Left renal pelvis (tissue), 4 donors: ENCODE measurements around the gene GPSM1. TPM values are rescaled to one million over a fixed set of nuclear protein-coding genes. Genes with fewer than 3 reads are reported as not detected.

ENCODE experiments used
- DNase-seq, 4 donors: peaks; one replicate each; pipeline ENCODE4 v3.0.0-alpha.2; 2013; ENCODE audit warnings: low read depth in 4 of 4, low spot score in 3 of 4
- polyA plus RNA-seq, 4 donors: library from polyadenylated mRNA; unstranded; fragments of 120-200 nt; gene quantifications; one replicate each; pipeline ENCODE4 v1.2.1, GENCODE V29; 2013; ENCODE audit not compliant: insufficient read length in 4 of 4

The GPSM1 gene, protein sequence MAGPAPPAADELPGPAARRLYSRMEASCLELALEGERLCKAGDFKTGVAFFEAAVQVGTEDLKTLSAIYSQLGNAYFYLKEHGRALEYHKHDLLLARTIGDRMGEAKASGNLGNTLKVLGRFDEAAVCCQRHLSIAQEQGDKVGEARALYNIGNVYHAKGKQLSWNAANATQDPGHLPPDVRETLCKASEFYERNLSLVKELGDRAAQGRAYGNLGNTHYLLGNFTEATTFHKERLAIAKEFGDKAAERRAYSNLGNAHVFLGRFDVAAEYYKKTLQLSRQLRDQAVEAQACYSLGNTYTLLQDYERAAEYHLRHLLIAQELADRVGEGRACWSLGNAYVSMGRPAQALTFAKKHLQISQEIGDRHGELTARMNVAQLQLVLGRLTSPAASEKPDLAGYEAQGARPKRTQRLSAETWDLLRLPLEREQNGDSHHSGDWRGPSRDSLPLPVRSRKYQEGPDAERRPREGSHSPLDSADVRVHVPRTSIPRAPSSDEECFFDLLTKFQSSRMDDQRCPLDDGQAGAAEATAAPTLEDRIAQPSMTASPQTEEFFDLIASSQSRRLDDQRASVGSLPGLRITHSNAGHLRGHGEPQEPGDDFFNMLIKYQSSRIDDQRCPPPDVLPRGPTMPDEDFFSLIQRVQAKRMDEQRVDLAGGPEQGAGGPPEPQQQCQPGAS
- 10 to 100 TPM; 24.3 to 46.1 (median 29.6) TPM for polyA plus RNA-seq

DNA sequence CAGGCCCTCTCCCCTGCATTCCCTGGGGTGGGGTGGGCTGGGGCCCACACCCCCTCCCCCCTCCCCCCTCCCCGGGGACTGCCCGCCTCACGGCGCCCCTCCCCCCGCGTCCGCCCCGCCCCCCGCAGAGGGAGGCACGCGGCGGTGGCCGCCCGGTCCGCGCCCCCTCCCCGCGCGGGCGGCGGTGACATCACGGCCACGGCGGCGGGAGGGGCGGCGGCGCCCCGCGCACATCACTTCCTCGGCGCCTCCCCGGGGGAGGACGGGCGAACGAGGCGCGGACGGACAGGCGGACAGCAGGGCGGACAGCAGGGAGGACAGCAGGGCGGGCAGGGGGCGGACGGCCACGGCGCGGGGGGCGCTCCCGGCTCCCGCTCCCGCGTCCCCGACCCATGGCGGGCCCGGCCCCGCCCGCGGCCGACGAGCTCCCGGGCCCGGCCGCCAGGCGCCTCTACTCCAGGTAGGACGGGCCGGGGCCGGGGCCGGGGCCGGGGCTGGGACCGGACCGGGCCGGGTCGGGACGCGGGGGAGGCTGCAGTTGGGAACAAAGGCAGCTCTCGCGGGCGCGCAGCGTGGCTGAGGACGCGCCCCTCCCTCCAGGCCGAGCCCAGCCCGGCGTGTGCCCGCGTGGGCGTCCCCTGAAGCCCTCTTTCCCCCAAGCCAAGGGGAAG is at the start of gene GPSM1:
Gene GPSM1, plus strand, starts transcription at position 236 of the 671 bp plus-strand sequence. Its CDS starts 157 bp downstream, at position 393.
- DNase-seq, result no peak

DNA sequence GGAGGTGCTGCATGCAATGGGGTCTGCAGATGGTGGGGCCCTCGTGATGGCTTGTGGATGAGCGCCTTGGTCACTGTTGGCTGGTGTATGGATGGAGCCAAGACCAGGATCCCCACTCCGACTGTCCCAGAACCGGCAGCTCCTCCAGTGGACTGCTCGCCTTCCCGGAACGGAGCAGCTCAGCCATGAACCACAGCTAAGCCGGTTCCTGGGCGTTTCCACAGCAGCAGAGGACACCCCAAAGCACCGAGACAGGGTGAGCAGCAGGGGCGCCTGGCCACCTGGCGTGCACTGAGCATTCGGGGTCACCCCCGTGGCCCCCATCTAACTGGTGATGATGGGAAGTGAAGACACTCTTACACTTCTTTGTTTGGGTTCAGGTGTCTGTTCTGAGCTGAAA is 49.6 kb upstream of the GPSM1 start:
- DNase-seq, result no peak

DNA sequence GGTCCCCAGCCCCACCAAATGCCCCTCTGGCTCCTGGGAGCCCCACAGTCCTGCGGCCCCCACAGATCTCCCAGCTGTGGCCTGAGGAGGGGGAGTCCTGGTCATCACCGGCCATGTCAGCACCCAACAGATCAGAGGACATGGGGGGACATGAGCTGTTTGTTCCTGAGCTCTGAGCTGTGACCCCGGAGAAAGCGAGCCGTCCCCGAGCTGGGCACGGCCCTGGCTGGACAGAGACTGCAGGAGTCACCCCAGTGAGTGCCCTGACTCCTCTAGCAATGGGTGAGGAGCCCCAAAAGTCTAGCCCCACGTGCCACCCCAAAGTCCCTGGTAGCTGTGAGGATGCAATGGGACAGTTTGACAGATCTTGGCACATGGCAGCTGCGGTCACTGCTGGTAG is 49.1 kb upstream of the GPSM1 start:
- DNase-seq, result no peak

DNA sequence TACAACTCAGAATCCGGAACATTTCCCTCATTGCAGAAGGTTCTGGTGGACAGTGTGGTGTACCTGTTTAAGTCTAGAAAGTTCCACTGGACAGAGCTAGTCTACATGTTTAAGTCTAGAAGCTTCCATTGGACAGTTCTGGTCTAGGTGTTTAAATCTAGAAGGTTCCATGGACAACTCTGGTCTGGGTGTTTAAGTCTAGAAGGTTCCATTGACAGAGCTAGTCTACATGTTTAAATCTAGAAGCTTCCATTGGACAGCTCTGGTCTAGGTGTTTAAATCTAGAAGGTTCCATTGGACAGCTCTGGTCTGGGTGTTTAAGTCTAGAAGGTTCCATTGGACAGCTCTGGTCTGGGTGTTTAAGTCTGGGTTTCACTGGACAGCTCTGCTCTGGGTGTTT is 48.4 kb upstream of the GPSM1 start:
- no peak for DNase-seq

DNA sequence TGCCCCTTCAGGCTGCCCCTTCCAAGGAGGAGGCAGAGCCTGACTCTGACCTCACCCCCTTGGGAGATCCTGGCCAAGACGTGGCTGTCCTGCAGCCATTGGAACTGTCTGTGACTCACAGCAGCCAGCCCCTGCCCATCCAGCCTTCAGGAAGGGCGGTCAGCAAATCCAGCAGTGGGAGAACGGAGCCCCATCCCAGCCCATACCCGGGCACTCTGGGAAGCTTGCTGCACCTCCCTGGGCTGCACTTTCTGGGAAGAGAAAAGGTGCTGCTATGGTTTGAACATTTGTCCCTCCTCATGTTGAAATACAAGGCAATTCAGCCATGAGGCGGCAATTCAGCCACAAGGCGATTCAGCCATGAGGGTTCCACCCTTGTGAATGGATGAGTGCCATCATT is 47.9 kb upstream of the GPSM1 start:
- DNase-seq, result no peak

DNA sequence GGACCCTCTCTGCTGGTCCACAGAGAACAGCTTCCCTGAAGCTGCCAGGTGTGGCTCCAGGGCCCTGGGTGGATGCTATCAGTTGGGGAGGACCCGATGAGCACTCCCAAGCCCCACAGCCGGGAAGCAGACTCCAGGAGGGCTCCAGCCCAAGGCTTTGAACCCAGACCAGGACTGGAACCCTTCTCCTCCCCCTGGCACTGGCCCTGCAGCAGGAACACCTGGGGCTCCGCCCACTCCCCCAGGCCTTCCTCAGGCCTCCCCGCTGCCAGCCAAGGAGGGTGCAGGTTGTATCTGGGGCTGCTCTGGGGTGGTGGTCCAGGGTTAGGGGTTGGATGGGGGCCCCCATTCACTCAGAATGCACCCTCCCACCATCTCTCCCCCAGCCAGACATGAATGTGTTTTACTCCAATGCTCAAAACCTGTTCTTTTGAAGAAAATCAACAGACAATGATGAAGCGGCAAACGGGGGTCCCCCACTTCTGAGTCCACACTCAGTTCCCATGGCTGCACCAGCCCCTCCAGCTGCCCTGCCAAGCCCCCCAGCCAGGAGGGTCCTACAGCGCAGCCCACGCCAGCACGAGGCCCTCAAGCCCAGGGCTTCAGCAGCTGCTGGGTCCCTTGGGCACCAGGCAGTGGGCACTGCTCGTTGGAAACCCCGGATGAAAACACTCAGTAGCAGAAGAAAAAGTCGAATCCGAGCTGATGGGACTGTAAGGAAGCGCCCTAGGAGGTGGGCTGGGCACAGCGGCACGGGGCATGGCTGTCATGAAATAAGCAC is 46.6 kb upstream of the GPSM1 start:
- DNase-seq, result no peak

DNA sequence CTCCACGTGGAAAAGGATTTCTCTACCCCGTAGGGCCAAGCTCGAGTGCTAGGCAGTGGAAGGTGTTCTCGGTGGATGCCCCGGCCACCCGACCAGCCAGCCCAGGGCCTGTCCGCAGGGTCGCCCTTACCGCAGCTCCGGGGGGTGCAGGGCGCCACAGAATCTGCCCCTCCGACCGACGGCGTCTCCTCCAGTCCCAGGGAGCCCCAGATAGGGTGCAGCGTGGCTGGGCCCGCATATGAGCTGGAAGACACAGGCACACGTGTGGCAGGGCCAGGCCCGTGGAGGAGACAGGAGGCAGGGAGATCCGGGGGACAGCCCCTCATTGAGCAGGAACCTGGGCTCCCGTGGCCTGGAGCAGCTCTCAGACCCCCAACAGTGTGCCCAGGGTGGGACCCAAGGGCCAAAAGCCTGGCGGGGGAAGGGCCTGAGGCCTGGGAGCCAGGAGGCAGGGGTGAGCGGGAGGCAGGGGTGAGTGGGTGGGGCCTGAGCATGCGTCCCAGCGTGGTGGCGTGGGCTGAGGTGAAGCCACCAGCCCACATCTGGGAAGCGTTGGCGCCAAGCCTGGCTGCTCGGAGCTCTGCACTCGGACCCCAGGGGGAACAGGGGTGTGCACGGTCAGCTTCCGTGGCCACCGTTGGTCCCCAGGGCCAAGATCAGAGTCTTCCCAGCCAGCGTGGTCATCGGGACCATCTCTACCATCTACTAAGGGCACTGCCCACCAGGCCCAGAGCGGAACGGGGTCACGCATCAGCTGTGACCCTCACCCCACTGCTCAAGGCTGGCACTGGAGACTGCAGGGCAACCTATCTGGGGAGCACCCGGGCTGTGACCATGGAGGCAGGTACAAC is 45.7 kb upstream of the GPSM1 start:
- DNase-seq, result no peak

DNA sequence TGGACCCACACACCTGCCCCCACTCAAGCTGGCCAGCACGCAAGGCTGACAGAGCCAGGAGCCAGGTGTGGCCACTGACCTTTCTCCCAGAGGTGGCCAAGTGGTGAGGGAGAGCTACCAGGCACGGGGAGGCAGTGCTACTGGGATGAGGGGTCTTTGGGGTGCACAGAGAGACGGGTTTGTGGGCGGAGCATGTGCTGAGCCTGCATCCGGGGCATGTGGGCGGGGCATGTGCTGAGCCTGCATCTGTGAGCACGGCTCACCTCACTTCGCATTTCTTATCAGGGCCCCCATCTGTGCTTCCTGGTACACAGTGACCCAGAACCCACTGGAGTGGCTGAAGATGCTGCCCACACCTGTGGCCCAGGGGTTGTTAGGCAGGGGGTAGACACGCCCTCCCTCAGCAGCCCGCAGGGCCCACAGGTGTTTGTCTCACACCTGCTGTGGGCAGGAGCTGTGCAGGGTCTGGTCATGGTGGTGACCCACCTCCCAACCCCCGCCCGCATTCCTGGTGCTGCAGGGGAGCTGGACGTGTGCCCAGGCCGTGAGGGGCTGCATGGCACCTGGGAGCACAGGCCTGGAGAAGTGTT is 45.0 kb upstream of the GPSM1 start:
- no peak for DNase-seq

DNA sequence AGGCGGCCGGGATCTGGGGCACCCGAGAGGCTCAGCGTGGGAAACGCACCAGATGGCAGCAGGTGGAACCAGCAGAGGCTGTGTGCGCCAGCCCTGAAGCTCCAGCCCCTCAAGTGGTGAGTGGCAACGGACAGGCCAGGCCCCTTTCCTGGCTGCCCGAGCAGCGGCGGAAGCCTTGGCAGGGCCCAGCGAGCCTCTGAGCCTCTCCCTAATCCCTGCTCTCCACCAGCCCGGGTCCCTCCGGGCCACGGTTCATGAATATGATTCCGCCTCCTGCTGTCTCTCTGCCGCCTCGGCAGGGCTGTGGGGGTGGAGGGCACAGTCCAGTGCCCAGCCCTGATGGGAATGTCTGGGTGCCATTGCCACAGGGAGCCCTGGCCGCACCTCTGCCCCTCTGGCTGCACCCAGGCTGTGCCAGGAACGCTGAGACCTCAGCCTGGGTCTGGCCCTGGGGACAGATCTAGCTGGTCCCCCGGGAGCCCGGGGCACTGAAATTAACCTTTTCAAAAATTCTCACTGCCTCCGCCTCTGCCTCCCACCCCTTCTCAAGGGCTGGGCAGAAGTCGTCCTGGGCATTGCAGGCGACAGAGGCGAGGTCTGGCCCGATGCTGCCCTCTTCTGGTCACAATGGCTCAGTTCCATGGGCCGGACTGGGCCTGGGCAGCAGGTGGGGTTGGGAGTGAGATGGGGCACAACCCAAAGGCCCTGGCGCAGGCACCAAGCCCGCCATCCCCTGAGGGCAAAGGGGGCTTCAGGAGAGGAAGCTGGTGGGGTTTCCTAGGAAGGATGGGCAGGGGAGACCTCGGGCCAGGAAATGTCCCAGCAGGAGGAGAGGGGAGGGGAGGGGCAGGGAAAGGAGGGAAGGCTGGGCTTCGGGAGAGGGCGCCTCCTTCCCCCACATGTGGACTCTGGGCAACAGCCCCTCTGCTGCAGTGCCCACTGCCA is 43.8 kb upstream of the GPSM1 start:
- DNase-seq, result peak in 2 of 4 donors; percentile 58 to 60

DNA sequence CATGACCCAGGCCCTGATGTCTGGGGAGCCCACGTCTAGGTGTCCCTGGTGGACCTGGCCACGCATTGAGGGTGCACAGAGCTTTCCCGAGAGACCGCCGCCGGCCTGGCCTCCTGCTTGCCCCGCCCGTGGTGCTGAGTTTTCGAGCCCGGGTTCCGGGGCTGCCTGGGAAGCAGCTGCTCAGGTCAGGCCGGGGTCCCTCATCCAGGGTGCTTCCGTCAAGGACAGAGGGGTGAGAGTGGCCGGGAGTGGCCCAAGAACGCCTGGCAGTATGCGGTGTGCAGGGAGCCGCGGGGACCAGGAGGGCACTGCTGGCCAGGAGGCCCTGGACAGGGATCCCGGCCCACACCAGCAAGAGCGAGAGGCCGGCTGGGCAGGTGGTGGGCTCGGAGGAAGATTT is 43.0 kb upstream of the GPSM1 start:
- DNase-seq, result no peak

DNA sequence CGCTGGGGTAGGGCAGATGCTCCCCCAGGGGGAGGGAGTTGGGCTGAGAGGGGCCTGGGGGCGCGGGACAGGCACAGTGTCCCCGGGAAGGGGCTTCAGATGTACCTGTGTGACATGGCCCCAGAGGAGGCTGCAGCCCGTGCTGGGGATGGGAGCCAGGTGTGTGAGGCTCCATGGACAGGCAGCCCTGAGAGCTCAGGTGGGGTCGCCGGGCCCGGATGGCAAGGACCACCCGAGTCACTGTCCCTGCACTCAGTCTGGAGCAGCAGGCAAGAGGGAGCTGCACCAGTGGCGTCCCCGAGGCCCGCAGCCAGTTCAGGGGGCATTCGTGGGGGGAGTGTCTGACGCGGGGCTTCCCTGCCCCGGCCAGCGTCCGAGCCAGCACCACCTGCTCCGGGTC is 42.4 kb upstream of the GPSM1 start:
- DNase-seq, result no peak

DNA sequence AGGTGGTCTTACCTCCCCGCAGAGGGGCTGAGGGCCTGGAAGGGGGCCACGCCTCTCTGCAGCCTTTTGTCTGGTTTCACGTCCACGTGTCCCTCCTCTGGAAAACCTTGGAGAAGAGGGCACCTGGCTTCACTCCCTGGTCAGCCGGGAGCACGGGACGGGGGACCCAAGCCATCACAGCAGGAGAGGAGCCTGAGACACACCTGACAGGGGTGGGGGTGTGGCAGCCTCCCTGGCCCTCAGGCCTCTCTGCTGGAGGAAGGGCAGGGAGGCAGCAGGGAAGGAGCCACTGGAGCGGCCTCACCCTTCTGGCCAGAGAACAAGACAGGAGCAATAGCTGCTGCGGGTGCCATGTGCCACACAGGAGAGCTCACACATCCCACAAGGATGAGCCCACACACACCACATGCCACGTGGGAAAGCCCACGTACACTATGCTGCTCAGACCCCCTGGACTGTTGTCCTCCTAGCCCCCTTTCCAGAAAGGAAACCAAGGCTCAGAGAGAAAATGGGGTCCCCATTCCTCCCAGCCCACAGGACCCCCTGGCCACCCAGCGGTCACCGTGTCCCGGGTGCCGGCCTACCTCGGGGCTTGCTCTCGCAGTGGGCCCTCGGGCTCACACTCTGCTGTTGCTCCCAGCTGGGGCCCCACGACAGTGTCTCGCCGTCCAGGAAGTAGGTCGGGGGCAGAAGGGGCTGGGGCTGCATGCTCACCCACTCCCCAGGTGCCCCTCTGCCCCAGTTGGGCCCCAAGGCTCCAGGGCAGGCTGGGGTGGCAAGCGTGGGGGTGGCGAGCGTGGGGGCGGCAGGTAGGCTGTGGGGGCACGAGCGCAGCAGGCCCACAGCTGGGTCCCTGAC is 41.6 kb upstream of the GPSM1 start:
- DNase-seq, result no peak

DNA sequence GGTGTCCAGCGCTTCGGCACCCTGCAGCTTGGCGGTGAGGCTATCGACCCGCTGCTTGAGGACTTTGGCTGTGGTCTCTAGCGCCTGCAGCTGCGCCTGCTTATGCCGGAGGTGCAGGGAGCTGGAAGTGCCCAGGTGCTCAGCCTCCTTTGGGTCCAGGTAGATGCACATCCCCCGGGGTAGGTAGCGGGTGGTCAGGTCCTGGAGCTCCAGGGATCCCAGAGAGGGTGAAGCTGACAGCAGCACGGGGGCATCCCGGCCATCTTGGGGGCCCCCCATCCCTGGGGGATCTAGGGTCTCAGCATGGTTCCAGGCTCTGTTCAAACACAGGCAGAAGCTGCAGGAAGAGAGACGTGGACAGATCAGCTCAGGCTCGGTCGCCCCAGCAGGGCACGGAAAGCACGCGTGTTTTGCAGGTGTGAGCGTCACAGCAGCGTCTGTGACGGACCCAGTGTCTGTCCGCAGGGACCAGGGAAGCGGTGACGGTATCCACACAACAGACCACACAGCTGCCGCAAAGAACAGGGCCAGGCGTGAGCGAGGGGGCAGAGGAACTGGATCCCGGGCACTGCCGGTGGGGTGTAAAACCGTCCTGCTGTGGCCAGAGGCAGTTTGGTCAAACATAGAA is 40.9 kb upstream of the GPSM1 start:
- DNase-seq, result no peak

DNA sequence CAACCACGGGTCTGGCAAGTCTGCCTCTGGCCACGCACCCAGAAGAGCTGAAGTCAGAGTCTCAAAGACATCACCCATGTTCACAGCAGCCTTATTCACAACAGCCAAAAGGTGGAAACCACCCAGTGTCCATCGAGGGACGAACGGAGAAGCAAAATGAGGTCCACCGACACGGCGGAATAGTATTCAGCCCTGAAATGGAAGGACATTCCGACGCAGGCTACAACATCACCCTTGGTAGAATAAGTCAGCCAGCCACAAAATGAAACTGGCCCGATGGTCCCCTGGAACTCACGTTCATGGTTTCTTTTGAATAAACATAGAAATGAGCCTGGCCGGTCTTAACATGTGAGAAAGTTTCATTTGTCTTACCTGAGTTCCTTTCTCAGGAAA is 40.4 kb upstream of the GPSM1 start:
- DNase-seq, result no peak

DNA sequence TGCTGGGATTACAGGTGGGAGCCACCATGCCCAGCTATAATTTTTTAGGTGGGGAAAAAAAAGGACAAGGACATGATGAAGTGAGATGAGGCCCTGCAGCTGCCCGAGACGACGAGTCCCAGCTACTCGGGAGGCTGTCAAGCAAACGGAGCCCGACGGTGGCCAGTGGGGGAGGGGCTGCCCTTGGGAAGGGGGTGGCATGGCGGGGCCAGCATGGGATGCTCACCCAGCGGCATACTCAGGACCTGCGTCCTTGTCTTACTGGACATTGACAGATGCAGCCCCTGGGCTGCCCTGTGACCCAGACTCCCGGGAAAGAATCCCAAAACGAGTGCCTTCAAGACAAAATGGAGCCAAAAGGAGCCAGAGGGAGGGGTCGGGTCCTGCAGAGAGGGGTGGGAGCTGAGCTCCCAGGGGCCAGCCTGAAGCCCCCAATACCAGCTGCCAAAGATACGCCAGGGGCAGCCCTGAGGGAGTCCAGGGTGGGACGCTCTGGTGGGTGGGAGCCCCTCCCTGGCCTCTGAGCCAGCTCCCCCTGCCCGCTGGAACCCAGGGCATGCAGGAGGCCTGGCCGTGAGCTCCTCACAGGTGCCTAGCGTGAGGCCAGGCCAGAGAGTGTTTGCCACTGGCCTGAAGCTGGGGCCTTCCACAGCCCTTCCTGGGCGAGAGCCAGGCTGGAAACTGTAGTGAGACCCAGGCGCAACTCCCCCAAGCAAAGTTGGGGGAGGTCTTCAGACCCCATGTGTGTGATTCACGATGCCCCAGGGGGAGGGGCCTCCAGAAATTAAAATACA is 39.2 kb upstream of the GPSM1 start:
- DNase-seq, result no peak
